SK-N-DZ (cell line): Measurements from ENCODE around the gene ARSD.
"Not testable (repeated sequence)": the region's sequence is repeated elsewhere in the genome, so short reads cannot be mapped to it uniquely, and the experiment has no call there.

Source experiments
- DNase-seq: peaks from one replicate; pipeline ENCODE4 v3.0.0-alpha.2; 2015; ENCODE audit warnings: low spot score

ARSD gene

GRCh38 chrX:2897311-2897689 lies 31.8 kb downstream of the ARSD start:
- DNase-seq = no peak

GRCh38 chrX:2894885-2895292 lies 34.2 kb downstream of the ARSD start:
- DNase-seq = peak; percentile 98

- DNase-seq = no peak
Observed at GRCh38 chrX:2892816-2893215, 36.3 kb downstream of the ARSD start.

- not testable (repeated sequence) for DNase-seq
Observed at GRCh38 chrX:2890536-2891460, 38.3 kb downstream of the ARSD start.

- peak; percentile 59 for DNase-seq
Observed at GRCh38 chrX:2889706-2890490, 39.2 kb downstream of the ARSD start.

- DNase-seq = no peak
Observed at GRCh38 chrX:2889045-2889605, 40.0 kb downstream of the ARSD start.

- DNase-seq = no peak
Observed at GRCh38 chrX:2888309-2888708, 40.8 kb downstream of the ARSD start.

GRCh38 chrX:2883770-2884169 lies 45.4 kb downstream of the ARSD start:
- DNase-seq = no peak

GRCh38 chrX:2879670-2880069 lies 49.5 kb downstream of the ARSD start:
- DNase-seq = no peak

GRCh38 chrX:2878563-2878962 lies 50.6 kb downstream of the ARSD start:
- no peak for DNase-seq

- no peak for DNase-seq
Observed at GRCh38 chrX:2875798-2876399, 53.2 kb downstream of the ARSD start.

GRCh38 chrX:2875136-2875481 lies 54.0 kb downstream of the ARSD start:
- no peak for DNase-seq

GRCh38 chrX:2874222-2875135 lies 54.7 kb downstream of the ARSD start:
- no peak for DNase-seq

GRCh38 chrX:2872671-2873277 lies 56.4 kb downstream of the ARSD start:
- DNase-seq = no peak

- DNase-seq = no peak
Observed at GRCh38 chrX:2871831-2872230, 57.3 kb downstream of the ARSD start.

GRCh38 chrX:2870650-2871049 lies 58.5 kb downstream of the ARSD start:
- DNase-seq = no peak

GRCh38 chrX:2867206-2867605 lies 61.9 kb downstream of the ARSD start:
- DNase-seq = no peak

GRCh38 chrX:2863646-2864045 lies 65.5 kb downstream of the ARSD start:
- DNase-seq = no peak

- DNase-seq = no peak
Observed at GRCh38 chrX:2862404-2862803, 66.7 kb downstream of the ARSD start.

GRCh38 chrX:2859197-2859797 lies 69.8 kb downstream of the ARSD start:
- no peak for DNase-seq
